Adipocyte (in vitro differentiated cells): Measurements from ENCODE around the gene ATG13.

Source experiments
- DNase-seq: peaks from one replicate; pipeline ENCODE4 v3.0.0-alpha.2; 2015; ENCODE audit warnings: low read depth
- H3K27me3 ChIP-seq: replicated peaks from 2 replicates; pipeline ENCODE4 v1.7.0; 2013; ENCODE audit warnings: mild to moderate bottlenecking, low read length, moderate library complexity; ENCODE audit not compliant: control insufficient read depth, insufficient read depth
- H3K36me3 ChIP-seq: 2 replicates; pipeline ENCODE4 v1.7.0; 2013; ENCODE audit warnings: low read length, mild to moderate bottlenecking, moderate library complexity; ENCODE audit not compliant: control insufficient read depth, insufficient read depth, severe bottlenecking
- H3K4me1 ChIP-seq: 2 replicates; pipeline ENCODE4 v1.7.0; 2013; ENCODE audit warnings: mild to moderate bottlenecking, low read length, moderate library complexity; ENCODE audit not compliant: control insufficient read depth, insufficient read depth
- H3K4me3 ChIP-seq: 2 replicates; pipeline ENCODE4 v1.7.0; 2013; ENCODE audit warnings: mild to moderate bottlenecking, low read length, moderate library complexity
- H3K9ac ChIP-seq: 2 replicates; pipeline ENCODE4 v1.7.0; 2013; ENCODE audit warnings: mild to moderate bottlenecking, low read length, moderate library complexity
- H3K9me3 ChIP-seq: 2 replicates; pipeline ENCODE4 v1.7.0; 2013; ENCODE audit warnings: mild to moderate bottlenecking, low read length, moderate library complexity; ENCODE audit not compliant: control insufficient read depth

ATG13 gene

DNA sequence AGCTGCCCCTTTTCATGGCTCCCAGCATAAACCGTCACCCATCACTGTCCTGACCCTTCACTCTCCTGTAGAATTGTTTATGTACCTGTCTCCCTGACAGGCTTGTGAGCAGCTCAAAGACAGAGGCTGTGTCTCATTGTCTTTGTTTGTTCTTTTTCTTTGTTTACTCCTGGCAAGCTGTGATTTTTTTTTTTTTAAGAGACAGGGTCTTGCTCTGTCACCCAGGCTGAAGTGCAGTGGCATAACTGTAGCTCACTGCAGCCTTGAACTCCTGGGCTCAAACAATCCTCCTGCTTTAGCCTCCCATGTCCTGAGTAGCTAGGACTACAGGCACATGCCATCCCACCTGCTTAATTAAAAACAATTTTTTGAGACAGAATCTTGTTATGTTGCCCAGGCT is 73.3 kb downstream of the ATG13 start:
- H3K4me1 ChIP-seq: peaks cover 37% of the 10 kb centered on the region
- peaks cover 61% of the 10 kb centered on the region for H3K36me3 ChIP-seq
- no peak for DNase-seq
- no peaks in the 10 kb centered on the region for H3K9me3 ChIP-seq
- H3K9ac ChIP-seq: no peak overlapping the region
- no peak overlapping the region for H3K4me3 ChIP-seq
- no peaks in the 10 kb centered on the region for H3K27me3 ChIP-seq

- Histone ChIP-seq H3K27me3 (no peaks in the 10 kb centered on the region), H3K4me1 (peaks cover 44% of the 10 kb centered on the region), H3K36me3 (peaks cover 54% of the 10 kb centered on the region), H3K4me3 (no peak overlapping the region), H3K9me3 (no peaks in the 10 kb centered on the region), H3K9ac (no peak overlapping the region)
- no peak for DNase-seq
Observed at GRCh38 chr11:46692450-46692849, 75.1 kb downstream of the ATG13 start.

DNA sequence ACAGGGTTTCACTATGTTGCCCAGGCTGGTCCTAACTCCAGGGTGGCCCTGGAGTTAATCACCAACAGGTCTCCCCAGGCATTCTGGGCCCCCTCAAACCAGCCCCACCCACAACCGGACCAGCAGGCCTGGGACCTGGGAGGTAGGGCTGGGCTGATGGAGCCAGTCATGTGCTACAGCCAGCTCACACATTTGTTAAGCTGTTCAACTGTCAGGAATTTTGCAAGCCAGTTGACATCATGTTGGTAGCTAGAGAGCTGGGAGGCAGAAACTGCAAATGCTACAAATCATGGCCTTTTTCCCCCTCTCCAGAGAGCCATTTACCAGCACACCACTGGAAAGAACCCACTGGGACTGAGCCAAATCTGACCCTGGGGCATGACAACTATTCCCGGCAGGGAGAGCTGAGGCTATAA is 76.3 kb downstream of the ATG13 start:
- H3K36me3 ChIP-seq: peaks cover 47% of the 10 kb centered on the region
- no peak for DNase-seq
- peak overlapping the region; percentile 3 for H3K4me3 ChIP-seq
- H3K9me3 ChIP-seq: no peaks in the 10 kb centered on the region
- peaks cover 43% of the 10 kb centered on the region for H3K4me1 ChIP-seq
- peak overlapping the region; percentile 69 for H3K9ac ChIP-seq
- H3K27me3 ChIP-seq: no peaks in the 10 kb centered on the region

DNA sequence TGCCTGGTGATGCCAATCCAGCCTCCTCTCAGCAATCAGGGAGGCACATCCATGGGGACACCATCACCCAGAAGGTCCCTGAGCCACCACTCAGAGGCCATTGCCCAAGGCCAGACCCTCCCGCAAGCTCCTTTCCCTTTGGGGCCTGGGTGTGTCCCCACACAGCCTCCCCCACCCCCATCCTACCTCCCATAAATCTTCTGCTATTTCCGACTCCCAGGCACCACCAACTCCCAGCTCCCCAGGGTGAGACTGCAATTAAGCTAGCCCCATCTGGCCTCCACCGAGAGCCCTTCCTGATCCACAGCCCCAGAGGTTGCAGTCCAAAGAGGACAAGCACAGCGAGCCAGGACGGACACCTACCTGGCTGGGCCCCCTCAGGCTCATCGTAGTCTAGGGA is 76.7 kb downstream of the ATG13 start:
- no peak for DNase-seq
- Histone ChIP-seq H3K4me3 (peak overlapping the region; percentile 3), H3K36me3 (peaks cover 46% of the 10 kb centered on the region), H3K9ac (peak overlapping the region; percentile 69), H3K27me3 (no peaks in the 10 kb centered on the region), H3K4me1 (peaks cover 47% of the 10 kb centered on the region), H3K9me3 (no peaks in the 10 kb centered on the region)

GRCh38 chr11:46694607-46695006 is 77.3 kb downstream of the ATG13 start:
- Histone ChIP-seq H3K9me3 (no peaks in the 10 kb centered on the region), H3K9ac (peak overlapping the region; percentile 69), H3K36me3 (peaks cover 45% of the 10 kb centered on the region), H3K4me1 (peaks cover 50% of the 10 kb centered on the region), H3K4me3 (no peak overlapping the region), H3K27me3 (no peaks in the 10 kb centered on the region)
- DNase-seq: no peak

GRCh38 chr11:46695345-46696211 is 78.2 kb downstream of the ATG13 start:
- Histone ChIP-seq H3K27me3 (no peaks in the 10 kb centered on the region), H3K4me1 (peaks cover 50% of the 10 kb centered on the region), H3K4me3 (no peak overlapping the region), H3K9me3 (no peaks in the 10 kb centered on the region), H3K36me3 (peaks cover 42% of the 10 kb centered on the region), H3K9ac (no peak overlapping the region)
- no peak for DNase-seq

DNA sequence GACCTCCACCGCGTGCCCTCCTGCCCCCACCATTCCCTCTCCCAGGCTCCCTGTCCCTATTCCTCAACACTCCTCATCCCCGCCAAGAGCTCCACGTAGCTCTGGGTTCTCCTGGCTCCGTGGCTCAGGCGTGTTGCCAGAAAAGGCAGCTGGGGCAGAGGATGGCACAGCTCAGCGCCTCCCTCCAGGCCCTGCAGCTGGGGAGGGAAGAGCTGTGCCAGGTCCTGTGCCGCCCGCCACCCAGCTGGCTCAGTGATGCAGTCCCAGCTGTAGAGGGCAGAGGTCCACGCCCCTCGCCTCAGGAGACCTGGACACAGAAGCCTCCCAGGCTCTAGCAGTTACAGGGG is 78.8 kb downstream of the ATG13 start:
- Histone ChIP-seq H3K9me3 (no peaks in the 10 kb centered on the region), H3K36me3 (peaks cover 38% of the 10 kb centered on the region), H3K27me3 (no peaks in the 10 kb centered on the region), H3K4me1 (peaks cover 50% of the 10 kb centered on the region), H3K9ac (no peak overlapping the region), H3K4me3 (no peak overlapping the region)
- DNase-seq: no peak

GRCh38 chr11:46697303-46697702 is 80.0 kb downstream of the ATG13 start:
- no peak overlapping the region for H3K4me3 ChIP-seq
- DNase-seq: no peak
- H3K9me3 ChIP-seq: no peaks in the 10 kb centered on the region
- H3K4me1 ChIP-seq: peaks cover 56% of the 10 kb centered on the region
- no peaks in the 10 kb centered on the region for H3K27me3 ChIP-seq
- peaks cover 27% of the 10 kb centered on the region for H3K36me3 ChIP-seq
- H3K9ac ChIP-seq: peak overlapping the region; percentile 18

- peak overlapping the region; percentile 21 for H3K4me3 ChIP-seq
- H3K27me3 ChIP-seq: no peaks in the 10 kb centered on the region
- DNase-seq: no peak
- peaks cover 30% of the 10 kb centered on the region for H3K36me3 ChIP-seq
- no peaks in the 10 kb centered on the region for H3K9me3 ChIP-seq
- peak overlapping the region; percentile 18 for H3K9ac ChIP-seq
- H3K4me1 ChIP-seq: peaks cover 59% of the 10 kb centered on the region
Observed at GRCh38 chr11:46697723-46698122, 80.4 kb downstream of the ATG13 start.

DNA sequence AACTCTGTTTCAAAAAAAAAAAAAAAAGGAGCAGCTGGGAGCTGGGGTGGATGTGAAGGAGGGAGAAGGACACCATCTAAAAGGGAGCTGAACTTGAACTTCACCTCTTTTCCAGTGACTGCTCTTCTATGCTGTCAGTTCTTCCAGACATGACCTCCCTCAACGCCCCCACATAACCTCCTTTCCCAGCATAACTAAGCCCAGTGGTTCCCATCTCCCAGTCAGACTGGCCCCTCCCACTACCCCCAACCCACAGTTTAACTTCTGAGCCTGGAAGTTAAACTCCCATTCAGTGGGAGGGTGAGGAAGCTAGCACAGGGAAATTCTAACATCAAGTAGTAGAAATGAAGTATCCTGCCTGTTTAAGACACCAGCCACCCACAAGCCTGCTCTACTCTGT is 81.2 kb downstream of the ATG13 start:
- no peak for DNase-seq
- Histone ChIP-seq H3K27me3 (no peaks in the 10 kb centered on the region), H3K9me3 (no peaks in the 10 kb centered on the region), H3K36me3 (peaks cover 38% of the 10 kb centered on the region), H3K4me1 (peaks cover 59% of the 10 kb centered on the region), H3K4me3 (peak overlapping the region; percentile 99), H3K9ac (peak overlapping the region; percentile 27)

DNA sequence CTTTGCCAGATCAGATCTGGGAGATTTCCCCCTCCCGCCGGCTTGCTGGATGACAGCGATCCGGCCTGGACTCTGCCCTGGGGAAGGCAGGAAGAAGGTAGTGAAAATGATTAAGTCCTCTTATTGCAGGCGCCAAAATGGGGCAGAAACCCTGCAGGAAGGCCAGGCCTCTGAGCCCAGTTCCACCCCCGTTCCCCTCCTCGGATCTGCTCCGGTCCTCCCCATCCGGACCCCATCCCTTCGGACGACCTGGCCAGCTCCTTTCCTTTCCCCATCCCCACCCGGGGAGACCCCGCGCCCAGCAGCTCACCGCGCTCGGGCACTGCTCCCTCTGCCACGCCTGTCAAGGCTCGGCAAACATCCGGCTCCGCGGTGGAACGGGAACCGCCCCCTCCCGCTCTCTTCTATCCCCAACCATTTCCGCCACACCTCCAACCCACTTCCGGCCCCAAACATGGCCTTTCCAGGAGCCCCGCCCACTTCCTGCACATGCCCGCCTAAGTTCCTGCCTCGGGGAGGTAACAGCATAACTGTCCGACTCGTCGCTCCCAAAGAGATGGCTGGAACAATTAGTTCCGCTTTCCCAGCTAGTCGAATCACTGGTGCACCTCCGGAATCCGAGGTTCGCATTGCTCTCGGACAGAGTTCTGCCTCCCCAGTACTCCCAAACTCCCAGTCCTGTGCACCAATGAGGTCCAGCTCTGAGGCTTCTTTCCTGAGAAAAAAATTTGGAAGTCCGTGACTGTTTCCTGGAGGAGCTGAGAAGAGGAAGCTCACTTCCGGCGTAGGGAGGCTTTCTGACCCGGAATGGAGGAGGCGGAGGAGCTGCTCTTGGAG is 83.1 kb downstream of the ATG13 start, which contains the start of the genes ARHGAP1 and ZNF408:
Gene ARHGAP1, minus strand, starts transcription at position 379 of the 837 bp plus-strand sequence. CDS start 4,512 bp downstream, outside the sequence.
Gene ZNF408, plus strand, starts transcription at position 791 of the 837 bp plus-strand sequence. Its CDS starts 17 bp downstream, at position 808.
- H3K36me3 ChIP-seq: peaks cover 41% of the 10 kb centered on the region
- peak within 1 kb of the TSS; percentile 99 for H3K9ac ChIP-seq
- no peaks in the 10 kb centered on the region for H3K27me3 ChIP-seq
- peak within 1 kb of the TSS; percentile 99 for H3K4me3 ChIP-seq
- no peaks in the 10 kb centered on the region for H3K9me3 ChIP-seq
- DNase-seq: peak; percentile 100
- H3K4me1 ChIP-seq: peaks cover 45% of the 10 kb centered on the region
